ENCODE results near the gene PAQR5.

- no peak for TF ChIP-seq ATF3 (IDR thresholded peaks at IDR 0.05)
- TF ChIP-seq CTCF (IDR thresholded peaks at IDR 0.05; ENCODE audit: low read depth, low read length, missing input control), result no peak
- TF ChIP-seq REST (IDR thresholded peaks at IDR 0.05), result no peak
- no peak for TF ChIP-seq MAX (IDR thresholded peaks at IDR 0.05)
- TF ChIP-seq SP1 (IDR thresholded peaks at IDR 0.05), result no peak
- no peak for TF ChIP-seq ZBTB33 (IDR thresholded peaks at IDR 0.05)
- no peak for TF ChIP-seq RXRA (IDR thresholded peaks at IDR 0.05)
- no peak for TF ChIP-seq RAD21 (IDR thresholded peaks at IDR 0.05)
Observed at GRCh38 chr15:69403594-69403993, 104.9 kb downstream of the PAQR5 start.

Measured in liver (tissue), 3 donors.